PC-9 (cell line): Measurements from ENCODE around the gene LCN6.

ENCODE experiments used
- EZH2 ChIP-seq: fragments of 200-600 bp; sonication (generic); IDR thresholded peaks from 2 replicates; pipeline ENCODE4 v1.8.0; 2017; ENCODE audit warnings: antibody characterized with exemption, low read depth
- TF ChIP-seq, protein P1 (sequence below): fragments of 200-600 bp; sonication (generic); conservative IDR thresholded peaks from 2 replicates; pipeline ENCODE4 v1.6.1; 2017; ENCODE audit warnings: mixed run types, antibody characterized with exemption, mild to moderate bottlenecking, moderate library complexity

DNA sequence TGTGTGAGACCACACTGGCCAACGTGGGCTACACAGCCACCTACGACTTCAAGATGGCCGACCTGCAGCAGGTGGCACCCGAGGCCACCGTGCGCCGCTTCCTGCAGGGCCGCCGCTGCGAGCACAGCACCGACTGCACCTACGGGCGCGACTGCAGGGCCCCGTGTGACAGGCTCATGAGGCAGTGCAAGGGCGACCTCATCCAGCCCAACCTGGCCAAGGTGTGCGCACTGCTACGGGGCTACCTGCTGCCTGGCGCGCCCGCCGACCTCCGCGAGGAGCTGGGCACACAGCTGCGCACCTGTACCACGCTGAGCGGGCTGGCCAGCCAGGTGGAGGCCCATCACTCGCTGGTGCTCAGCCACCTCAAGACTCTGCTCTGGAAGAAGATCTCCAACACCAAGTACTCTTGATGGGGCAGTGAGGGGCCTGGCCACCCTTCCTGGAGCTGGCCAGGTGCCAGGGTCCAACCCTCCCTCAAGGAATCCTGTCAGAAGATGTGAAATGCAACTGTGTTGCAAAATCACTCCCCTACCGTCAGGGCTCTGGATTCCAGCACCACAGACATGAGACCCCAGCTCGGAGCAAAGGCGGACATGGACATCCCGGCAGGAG lies 24.9 kb downstream of the LCN6 start:
- TF ChIP-seq, protein P1, sequence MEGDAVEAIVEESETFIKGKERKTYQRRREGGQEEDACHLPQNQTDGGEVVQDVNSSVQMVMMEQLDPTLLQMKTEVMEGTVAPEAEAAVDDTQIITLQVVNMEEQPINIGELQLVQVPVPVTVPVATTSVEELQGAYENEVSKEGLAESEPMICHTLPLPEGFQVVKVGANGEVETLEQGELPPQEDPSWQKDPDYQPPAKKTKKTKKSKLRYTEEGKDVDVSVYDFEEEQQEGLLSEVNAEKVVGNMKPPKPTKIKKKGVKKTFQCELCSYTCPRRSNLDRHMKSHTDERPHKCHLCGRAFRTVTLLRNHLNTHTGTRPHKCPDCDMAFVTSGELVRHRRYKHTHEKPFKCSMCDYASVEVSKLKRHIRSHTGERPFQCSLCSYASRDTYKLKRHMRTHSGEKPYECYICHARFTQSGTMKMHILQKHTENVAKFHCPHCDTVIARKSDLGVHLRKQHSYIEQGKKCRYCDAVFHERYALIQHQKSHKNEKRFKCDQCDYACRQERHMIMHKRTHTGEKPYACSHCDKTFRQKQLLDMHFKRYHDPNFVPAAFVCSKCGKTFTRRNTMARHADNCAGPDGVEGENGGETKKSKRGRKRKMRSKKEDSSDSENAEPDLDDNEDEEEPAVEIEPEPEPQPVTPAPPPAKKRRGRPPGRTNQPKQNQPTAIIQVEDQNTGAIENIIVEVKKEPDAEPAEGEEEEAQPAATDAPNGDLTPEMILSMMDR, result no peak
- no peak for TF ChIP-seq EZH2
